ENCODE measurements around the gene MX2.

Gene MX2

GRCh38 chr21:41365377-41366107, 3.7 kb downstream of the MX2 start:
- no peak for DNase-seq

GRCh38 chr21:41366522-41367151, 4.8 kb downstream of the MX2 start:
- no peak for DNase-seq

GRCh38 chr21:41367301-41367944, 5.6 kb downstream of the MX2 start:
- DNase-seq, result no peak

- no peak for DNase-seq
These were observed 6.3 kb downstream of the MX2 start for GRCh38 chr21:41367945-41368734.

- DNase-seq, result no peak
These were observed 6.9 kb downstream of the MX2 start for GRCh38 chr21:41368735-41369104.

GRCh38 chr21:41369105-41369919, 7.5 kb downstream of the MX2 start:
- no peak for DNase-seq

- peak; percentile 45 for DNase-seq
These were observed 8.4 kb downstream of the MX2 start for GRCh38 chr21:41369920-41370839.

- DNase-seq, result no peak
These were observed 9.2 kb downstream of the MX2 start for GRCh38 chr21:41370840-41371684.

- no peak for DNase-seq
These were observed 9.8 kb downstream of the MX2 start for GRCh38 chr21:41371685-41372030.

- no peak for DNase-seq
These were observed 11.4 kb downstream of the MX2 start for GRCh38 chr21:41373253-41373652.

- DNase-seq, result no peak
These were observed 11.9 kb downstream of the MX2 start for GRCh38 chr21:41373763-41374162.

- DNase-seq, result no peak
These were observed 12.4 kb downstream of the MX2 start for GRCh38 chr21:41374177-41374712.

- DNase-seq, result no peak
These were observed 13.2 kb downstream of the MX2 start for GRCh38 chr21:41374867-41375533.

GRCh38 chr21:41375875-41376274, 14.0 kb downstream of the MX2 start:
- no peak for DNase-seq

- DNase-seq, result no peak
These were observed 15.9 kb downstream of the MX2 start for GRCh38 chr21:41377715-41378114.

GRCh38 chr21:41378849-41379248, 17.0 kb downstream of the MX2 start:
- DNase-seq, result no peak

- DNase-seq, result no peak
These were observed 18.1 kb downstream of the MX2 start for GRCh38 chr21:41379901-41380300.

GRCh38 chr21:41381731-41382130, 19.9 kb downstream of the MX2 start:
- DNase-seq, result no peak

GRCh38 chr21:41387042-41387819, 25.4 kb downstream of the MX2 start:
- no peak for DNase-seq
